Neural crest cell (in vitro differentiated cells): Measurements from ENCODE around the gene KDM2A. TPM values are rescaled to one million over a fixed set of nuclear protein-coding genes. Genes with fewer than 3 reads are reported as not detected.

Experiments used
- DNase-seq: peaks from one replicate; pipeline ENCODE4 v3.0.0; 2021; ENCODE audit warnings: low read depth, mixed read lengths, low spot score
- H3K27ac Mint-ChIP-seq: one replicate; pipeline ENCODE4 v1.8.0; 2021; ENCODE audit warnings: mild to moderate bottlenecking, mixed read lengths; ENCODE audit not compliant: unreplicated experiment
- H3K27me3 Mint-ChIP-seq: 2 replicates; pipeline ENCODE4 v1.8.0; 2021; ENCODE audit warnings: low read depth, mild to moderate bottlenecking, mixed read lengths
- H3K36me3 Mint-ChIP-seq: 2 replicates; pipeline ENCODE4 v1.8.0; 2021; ENCODE audit warnings: low read depth, mild to moderate bottlenecking, mixed read lengths
- H3K4me1 Mint-ChIP-seq: 2 replicates; pipeline ENCODE4 v1.8.0; 2021; ENCODE audit warnings: mixed read lengths
- H3K4me3 Mint-ChIP-seq: one replicate; pipeline ENCODE4 v1.8.0; 2021; ENCODE audit warnings: mild to moderate bottlenecking, mixed read lengths
- H3K9me3 Mint-ChIP-seq: 2 replicates; pipeline ENCODE4 v1.8.0; 2021; ENCODE audit warnings: mixed read lengths
- total RNA-seq: library from RNA; stranded (reverse); gene quantifications from 2 replicates; pipeline ENCODE4 v1.2.1, GENCODE V29; 2021
- TF ChIP-seq, protein P1 (sequence below): fragments of 200-600 bp; sonication (generic); conservative IDR thresholded peaks from 2 replicates; pipeline ENCODE4 v1.5.0; 2021; ENCODE audit warnings: antibody characterized with exemption, mild to moderate bottlenecking

KDM2A gene
- total RNA-seq, 1 donor from 2014 or later = 67.4 TPM

DNA sequence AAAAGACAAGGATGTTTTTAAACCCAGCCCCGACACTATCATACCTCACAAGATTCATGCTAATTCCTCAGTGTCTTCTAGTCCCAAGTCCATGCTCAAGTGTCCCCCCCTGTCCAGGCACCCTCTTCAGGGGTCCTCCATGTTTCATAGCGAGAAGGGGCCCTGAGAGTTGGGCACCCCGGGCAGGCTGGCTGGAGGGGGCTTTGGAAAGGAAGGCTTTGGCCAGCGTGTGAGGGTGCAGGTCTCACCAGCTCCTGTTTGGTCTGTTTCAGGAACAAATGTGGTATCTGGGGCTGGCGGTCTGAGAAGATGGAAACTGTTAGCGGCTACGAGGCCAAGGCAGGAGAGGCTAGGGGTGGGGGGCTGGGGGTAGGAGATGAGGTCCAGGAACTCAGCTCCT, 179.7 kb downstream of the KDM2A start:
- Mint-ChIP-seq H3K27ac (peak overlapping the region; percentile 72), H3K9me3 (peaks cover 4% of the 10 kb centered on the region), H3K4me3 (peak overlapping the region; percentile 10), H3K27me3 (peaks cover 8% of the 10 kb centered on the region), H3K4me1 (peaks cover 8% of the 10 kb centered on the region), H3K36me3 (peaks cover 29% of the 10 kb centered on the region)
- TF ChIP-seq, protein P1, sequence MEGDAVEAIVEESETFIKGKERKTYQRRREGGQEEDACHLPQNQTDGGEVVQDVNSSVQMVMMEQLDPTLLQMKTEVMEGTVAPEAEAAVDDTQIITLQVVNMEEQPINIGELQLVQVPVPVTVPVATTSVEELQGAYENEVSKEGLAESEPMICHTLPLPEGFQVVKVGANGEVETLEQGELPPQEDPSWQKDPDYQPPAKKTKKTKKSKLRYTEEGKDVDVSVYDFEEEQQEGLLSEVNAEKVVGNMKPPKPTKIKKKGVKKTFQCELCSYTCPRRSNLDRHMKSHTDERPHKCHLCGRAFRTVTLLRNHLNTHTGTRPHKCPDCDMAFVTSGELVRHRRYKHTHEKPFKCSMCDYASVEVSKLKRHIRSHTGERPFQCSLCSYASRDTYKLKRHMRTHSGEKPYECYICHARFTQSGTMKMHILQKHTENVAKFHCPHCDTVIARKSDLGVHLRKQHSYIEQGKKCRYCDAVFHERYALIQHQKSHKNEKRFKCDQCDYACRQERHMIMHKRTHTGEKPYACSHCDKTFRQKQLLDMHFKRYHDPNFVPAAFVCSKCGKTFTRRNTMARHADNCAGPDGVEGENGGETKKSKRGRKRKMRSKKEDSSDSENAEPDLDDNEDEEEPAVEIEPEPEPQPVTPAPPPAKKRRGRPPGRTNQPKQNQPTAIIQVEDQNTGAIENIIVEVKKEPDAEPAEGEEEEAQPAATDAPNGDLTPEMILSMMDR = no peak
- DNase-seq = no peak

DNA sequence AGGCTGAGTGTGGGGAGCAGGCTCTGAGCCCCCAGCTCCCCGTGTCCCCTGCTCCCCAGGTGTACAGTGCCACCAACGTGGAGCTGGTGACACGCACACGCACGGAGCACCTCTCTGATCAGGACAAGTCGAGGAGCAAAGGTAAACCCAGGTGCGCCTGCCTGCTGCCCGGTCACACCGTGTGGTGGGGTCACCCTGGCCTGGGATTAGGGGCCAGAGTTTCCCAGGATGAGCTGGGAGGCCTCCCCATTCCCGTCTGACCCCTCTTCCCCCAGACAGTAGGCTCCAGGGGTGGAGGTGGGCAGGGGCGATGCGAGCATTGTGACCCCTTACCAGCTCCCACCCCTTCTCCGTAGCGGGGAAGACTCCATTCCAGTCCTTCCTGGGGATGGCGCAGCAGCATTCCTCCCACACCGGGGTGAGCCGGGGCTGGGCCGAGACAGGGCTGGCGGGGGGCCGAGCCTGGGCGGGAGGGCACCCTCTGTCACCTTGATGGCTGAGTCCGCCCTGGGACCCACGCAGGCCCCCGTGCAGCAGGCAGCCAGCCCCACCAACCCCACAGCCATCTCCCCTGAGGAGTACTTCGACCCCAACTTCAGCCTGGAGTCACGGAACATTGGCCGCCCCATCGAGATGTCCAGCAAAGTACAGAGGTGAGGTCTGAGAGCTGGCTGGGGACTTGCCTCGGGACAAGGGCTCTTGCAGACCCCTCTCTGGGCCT, 180.6 kb downstream of the KDM2A start:
- Mint-ChIP-seq H3K9me3 (peaks cover 2% of the 10 kb centered on the region), H3K36me3 (peaks cover 25% of the 10 kb centered on the region), H3K4me3 (no peak overlapping the region), H3K4me1 (peaks cover 8% of the 10 kb centered on the region), H3K27ac (no peak overlapping the region), H3K27me3 (peaks cover 13% of the 10 kb centered on the region)
- no peak for DNase-seq
- TF ChIP-seq, protein P1 = no peak

DNA sequence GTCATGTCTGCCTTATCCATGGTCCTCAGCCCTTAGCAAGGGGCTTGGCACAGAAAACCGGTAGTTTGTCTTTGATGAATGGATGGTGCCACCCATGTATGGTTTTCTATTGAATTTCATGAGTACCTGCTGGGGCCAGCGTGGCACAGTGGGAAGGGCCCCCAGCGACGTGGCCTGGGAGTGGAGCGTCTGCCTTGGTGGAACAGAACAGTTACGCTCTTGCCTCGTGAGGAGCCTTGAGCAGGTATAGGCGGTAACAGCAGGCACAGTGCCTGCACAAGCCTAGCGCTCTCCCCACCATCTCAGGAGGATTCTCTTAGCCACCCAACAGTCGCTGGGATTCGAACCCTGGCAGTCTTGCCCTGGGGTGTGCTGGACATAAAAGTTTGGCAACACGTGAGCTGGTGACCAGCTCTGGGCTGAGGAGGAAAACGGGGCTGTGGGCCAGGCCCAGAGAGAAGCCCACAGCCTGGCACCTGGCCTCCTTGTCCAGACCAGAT, 181.2 kb downstream of the KDM2A start:
- Mint-ChIP-seq H3K27me3 (peaks cover 17% of the 10 kb centered on the region), H3K4me1 (peaks cover 8% of the 10 kb centered on the region), H3K36me3 (peaks cover 23% of the 10 kb centered on the region), H3K4me3 (peak overlapping the region; percentile 31), H3K27ac (no peak overlapping the region), H3K9me3 (peaks cover 2% of the 10 kb centered on the region)
- TF ChIP-seq, protein P1 = no peak
- DNase-seq = no peak

DNA sequence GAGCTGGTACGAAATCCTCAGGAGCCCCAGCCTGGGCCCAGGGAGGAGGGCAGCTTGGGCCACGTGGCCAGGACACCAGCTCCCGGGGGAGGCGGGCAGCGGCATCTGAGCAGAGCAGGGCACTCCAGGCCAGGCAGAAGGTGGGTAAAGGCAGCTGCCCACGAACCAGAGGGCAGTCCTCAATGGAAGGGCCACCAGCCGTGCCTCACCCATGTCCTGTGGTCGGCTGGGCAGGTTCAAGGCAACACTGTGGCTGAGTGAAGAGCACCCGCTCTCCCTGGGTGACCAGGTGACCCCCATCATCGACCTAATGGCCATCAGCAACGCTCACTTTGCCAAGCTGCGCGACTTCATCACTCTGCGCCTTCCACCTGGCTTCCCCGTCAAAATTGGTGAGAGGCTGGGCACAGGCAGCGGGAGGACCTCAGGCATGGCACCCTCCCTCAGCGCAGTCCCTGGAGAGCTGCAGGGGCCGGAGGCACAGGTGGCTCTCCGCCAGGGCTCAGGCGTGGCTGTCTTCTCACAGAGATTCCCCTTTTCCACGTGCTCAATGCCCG, 181.8 kb downstream of the KDM2A start:
- no peak for DNase-seq
- Mint-ChIP-seq H3K9me3 (peaks cover 2% of the 10 kb centered on the region), H3K4me1 (peaks cover 8% of the 10 kb centered on the region), H3K36me3 (peaks cover 20% of the 10 kb centered on the region), H3K27me3 (peaks cover 21% of the 10 kb centered on the region), H3K27ac (no peak overlapping the region), H3K4me3 (no peak overlapping the region)
- TF ChIP-seq, protein P1 = no peak

DNA sequence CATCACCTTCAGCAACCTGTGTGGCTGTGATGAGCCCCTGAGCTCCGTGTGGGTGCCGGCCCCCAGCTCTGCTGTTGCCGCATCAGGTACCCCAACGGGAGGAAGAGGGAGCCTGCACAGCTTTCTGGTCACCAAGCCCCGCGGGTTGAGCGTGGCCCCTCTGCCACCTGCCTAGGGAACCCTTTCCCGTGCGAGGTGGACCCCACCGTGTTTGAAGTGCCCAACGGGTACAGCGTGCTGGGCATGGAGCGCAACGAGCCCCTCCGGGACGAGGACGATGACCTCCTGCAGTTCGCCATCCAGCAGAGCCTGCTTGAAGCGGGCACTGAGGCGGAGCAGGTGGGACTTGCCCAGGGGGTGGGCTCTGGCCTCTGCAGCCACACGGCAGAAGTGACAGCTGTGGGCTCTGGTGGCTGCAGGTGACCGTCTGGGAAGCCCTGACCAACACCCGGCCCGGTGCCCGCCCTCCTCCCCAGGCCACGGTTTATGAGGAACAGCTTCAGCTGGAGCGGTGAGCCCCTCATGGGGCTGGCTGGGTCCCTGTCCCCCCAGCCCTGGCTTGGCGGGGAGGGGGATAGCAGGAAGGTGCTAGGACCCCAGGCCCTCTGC, 182.4 kb downstream of the KDM2A start:
- TF ChIP-seq, protein P1 = no peak
- DNase-seq = no peak
- Mint-ChIP-seq H3K4me3 (no peak overlapping the region), H3K27me3 (peaks cover 21% of the 10 kb centered on the region), H3K36me3 (peaks cover 14% of the 10 kb centered on the region), H3K27ac (no peak overlapping the region), H3K4me1 (peaks cover 8% of the 10 kb centered on the region), H3K9me3 (no peaks in the 10 kb centered on the region)
